ENCODE measurements around the gene TOMM20. TPM values are rescaled to one million over a fixed set of nuclear protein-coding genes. Genes with fewer than 3 reads are reported as not detected.
"Not testable (repeated sequence)": the region's sequence is repeated elsewhere in the genome, so short reads cannot be mapped to it uniquely, and the experiment has no call there.

Gene TOMM20
- total RNA-seq, 3 donors from 2014 or later (not counting 1 experiment from before 2014, with no cell fraction given) = 59.5 to 72.3 (median 60.2) TPM

- no peak for DNase-seq
- WGBS (ENCODE audit: insufficient coverage) = 96% methylated on average over 9 of the region's 9 CpGs
- H3K27ac Mint-ChIP-seq = no peak overlapping the region
- no peaks in the 10 kb centered on the region for H3K9me3 Mint-ChIP-seq
- no peaks in the 10 kb centered on the region for H3K36me3 Mint-ChIP-seq
- peaks cover under 1% of the 10 kb centered on the region for H3K4me1 ChIP-seq (ENCODE audit: control insufficient read depth, insufficient read depth, low read length)
- H3K27me3 Mint-ChIP-seq (ENCODE audit: low read depth in 2 of 2) = peaks cover 2 to 9% of the 10 kb centered on the region in 2 donors
- H3K4me3 ChIP-seq (ENCODE audit: low read length) = no peak overlapping the region
- intact Hi-C loops (cut with micrococcal nuclease) = no loop called here
- ATAC-seq = no peak
- H3K27ac ChIP-seq (ENCODE audit: low read length) = no peak overlapping the region
- no peaks in the 10 kb centered on the region for H3K9me3 ChIP-seq (ENCODE audit: control insufficient read depth, insufficient read depth, low read length)
- no peak overlapping the region for H3K4me3 Mint-ChIP-seq
- H3K27me3 ChIP-seq (ENCODE audit: control insufficient read depth, insufficient read depth, low read length) = peaks cover 3% of the 10 kb centered on the region
- no peak for TF ChIP-seq CTCF (IDR thresholded peaks at IDR 0.05)
- H3K4me1 Mint-ChIP-seq = peaks cover 5 to 6% of the 10 kb centered on the region in 2 donors
- no peaks in the 10 kb centered on the region for H3K36me3 ChIP-seq (ENCODE audit: control insufficient read depth, insufficient read depth, low read length)
Measured at GRCh38 chr1:235098991-235099390, 29.6 kb downstream of the TOMM20 start.

- Mint-ChIP-seq H3K9me3 (no peaks in the 10 kb centered on the region), H3K27me3 (ENCODE audit: low read depth in 2 of 2) (peaks cover 7 to 10% of the 10 kb centered on the region in 2 donors), H3K36me3 (no peaks in the 10 kb centered on the region), H3K27ac (no peak overlapping the region), H3K4me1 (peaks cover 6% of the 10 kb centered on the region in 2 donors), H3K4me3 (no peak overlapping the region)
- intact Hi-C loops (cut with micrococcal nuclease) = no loop called here
- H3K27ac ChIP-seq (ENCODE audit: low read length) = no peak overlapping the region
- H3K27me3 ChIP-seq (ENCODE audit: control insufficient read depth, insufficient read depth, low read length) = no peaks in the 10 kb centered on the region
- no peak for ATAC-seq
- WGBS (ENCODE audit: insufficient coverage) = 91% methylated on average over 6 of the region's 6 CpGs
- no peaks in the 10 kb centered on the region for H3K36me3 ChIP-seq (ENCODE audit: control insufficient read depth, insufficient read depth, low read length)
- no peak for TF ChIP-seq CTCF (IDR thresholded peaks at IDR 0.05)
- H3K4me3 ChIP-seq (ENCODE audit: low read length) = no peak overlapping the region
- no peak for DNase-seq
- no peaks in the 10 kb centered on the region for H3K9me3 ChIP-seq (ENCODE audit: control insufficient read depth, insufficient read depth, low read length)
- peaks cover 4% of the 10 kb centered on the region for H3K4me1 ChIP-seq (ENCODE audit: control insufficient read depth, insufficient read depth, low read length)
Measured at GRCh38 chr1:235098547-235098946, 30.1 kb downstream of the TOMM20 start.

GRCh38 chr1:235097501-235097900, 31.1 kb downstream of the TOMM20 start:
- not testable (repeated sequence) for H3K27ac Mint-ChIP-seq
- WGBS (ENCODE audit: insufficient coverage) = 90% methylated on average over 14 of the region's 14 CpGs

GRCh38 chr1:235095938-235096562, 32.6 kb downstream of the TOMM20 start:
- Histone ChIP-seq H3K27me3 (ENCODE audit: control insufficient read depth, insufficient read depth, low read length) (no peaks in the 10 kb centered on the region), H3K9me3 (ENCODE audit: control insufficient read depth, insufficient read depth, low read length) (no peaks in the 10 kb centered on the region)

More at GRCh38 chr1:235097501-235097900, 31.1 kb downstream of the TOMM20 start:
- H3K27me3 ChIP-seq (ENCODE audit: control insufficient read depth, insufficient read depth, low read length); H3K36me3 Mint-ChIP-seq; H3K36me3 ChIP-seq (ENCODE audit: control insufficient read depth, insufficient read depth, low read length); H3K4me1 ChIP-seq (ENCODE audit: control insufficient read depth, insufficient read depth, low read length); H3K4me1 Mint-ChIP-seq; H3K9me3 ChIP-seq (ENCODE audit: control insufficient read depth, insufficient read depth, low read length); H3K4me3 Mint-ChIP-seq; ATAC-seq; DNase-seq; H3K4me3 ChIP-seq (ENCODE audit: low read length); H3K27ac ChIP-seq (ENCODE audit: low read length); intact Hi-C loops (cut with micrococcal nuclease); H3K9me3 Mint-ChIP-seq: not testable (repeated sequence)
- H3K27me3 Mint-ChIP-seq (ENCODE audit: low read depth in 2 of 2) = peaks cover 8 to 10% of the 10 kb centered on the region in 2 donors

More at GRCh38 chr1:235095938-235096562, 32.6 kb downstream of the TOMM20 start:
- Histone ChIP-seq H3K4me1 (ENCODE audit: control insufficient read depth, insufficient read depth, low read length) (peaks cover 8% of the 10 kb centered on the region), H3K27ac (ENCODE audit: low read length) (no peak overlapping the region), H3K4me3 (ENCODE audit: low read length) (no peak overlapping the region), H3K36me3 (ENCODE audit: control insufficient read depth, insufficient read depth, low read length) (no peaks in the 10 kb centered on the region)
- no peak for TF ChIP-seq CTCF (IDR thresholded peaks at IDR 0.05)
- peaks cover 7 to 8% of the 10 kb centered on the region in 2 donors for H3K27me3 Mint-ChIP-seq (ENCODE audit: low read depth in 2 of 2)
- ATAC-seq (no peak), DNase-seq (no peak)
- 88% methylated on average over 6 of the region's 6 CpGs for WGBS (ENCODE audit: insufficient coverage)
- no peaks in the 10 kb centered on the region for H3K36me3 Mint-ChIP-seq
- no peak overlapping the region for H3K4me3 Mint-ChIP-seq
- intact Hi-C loops (cut with micrococcal nuclease) = no loop called here
- no peak overlapping the region for H3K27ac Mint-ChIP-seq
- no peaks in the 10 kb centered on the region for H3K9me3 Mint-ChIP-seq
- peaks cover 7% of the 10 kb centered on the region in 2 donors for H3K4me1 Mint-ChIP-seq
